GM18498 (cell line): Measurements from ENCODE around the gene CUX1.

Source experiments
- ATAC-seq: cut with Tn5 transposase; IDR thresholded peaks from one replicate; pipeline ENCODE4 v1.9.1; 2021; ENCODE audit warnings: mild to moderate bottlenecking, moderate library complexity; ENCODE audit not compliant: unreplicated experiment

CUX1 gene

GRCh38 chr7:101934618-101935017, 117.2 kb downstream of the CUX1 start:
- ATAC-seq, result no peak

DNA sequence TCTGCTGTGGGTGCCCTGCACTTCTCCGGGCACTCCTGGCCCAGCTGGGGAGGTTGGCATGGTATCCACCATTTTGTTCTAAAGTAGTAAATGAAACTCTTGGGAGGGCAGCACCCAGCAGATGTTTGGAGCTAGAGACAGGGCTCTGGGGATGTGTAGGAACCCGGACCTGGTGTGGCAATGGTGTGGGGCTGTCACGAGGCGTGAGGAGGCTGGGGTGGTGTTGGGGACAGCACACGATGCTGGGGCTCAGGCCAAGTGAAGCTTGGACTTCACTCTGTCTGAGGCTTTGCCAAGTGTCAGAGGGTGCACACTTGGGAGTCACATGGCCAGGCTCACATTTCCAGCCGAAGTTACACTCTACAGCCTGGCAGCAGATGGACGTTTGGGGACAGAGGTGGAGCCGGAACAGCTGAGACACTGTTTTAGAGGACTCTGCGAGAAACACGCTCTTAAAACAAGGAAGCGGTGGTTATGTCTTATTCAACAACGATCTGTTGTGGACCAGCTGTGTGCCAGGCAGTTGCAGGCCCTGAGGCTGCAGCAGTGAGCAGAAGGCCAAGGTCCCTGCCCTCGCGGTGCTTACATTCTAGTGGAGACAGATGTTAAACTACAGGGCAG, 118.2 kb downstream of the CUX1 start:
- ATAC-seq, result no peak

GRCh38 chr7:101936223-101936610, 118.8 kb downstream of the CUX1 start:
- no peak for ATAC-seq

DNA sequence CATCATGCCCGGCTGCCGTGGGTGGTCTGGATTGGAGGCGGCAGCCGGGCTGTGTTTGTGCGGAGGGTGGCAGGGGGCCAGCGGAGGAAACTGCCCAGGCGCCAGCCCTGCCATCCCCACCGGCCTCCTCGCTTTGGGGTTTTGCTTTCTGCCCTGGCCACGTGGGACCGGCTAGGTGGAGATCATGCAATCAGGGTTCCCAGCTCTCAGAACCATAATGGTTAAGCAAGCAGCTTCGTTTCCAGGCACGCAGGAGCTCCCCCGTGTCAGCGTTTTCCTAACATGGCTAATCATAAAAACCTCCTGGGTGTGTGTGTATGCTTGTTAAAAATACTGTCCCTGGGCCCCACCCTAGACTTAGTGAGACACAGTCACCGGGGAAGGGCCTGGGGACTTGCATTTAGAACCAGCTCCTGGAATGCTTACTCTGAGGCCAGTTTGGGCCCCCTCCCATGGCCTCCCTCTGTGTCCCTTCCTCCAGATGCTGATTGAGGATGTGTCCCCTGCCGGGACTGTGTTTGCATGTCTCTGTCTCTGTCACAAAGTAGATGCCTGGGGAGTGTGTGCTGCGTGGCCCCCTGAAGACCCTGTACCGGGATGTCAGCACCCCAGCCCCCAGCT, 119.3 kb downstream of the CUX1 start:
- ATAC-seq, result no peak

DNA sequence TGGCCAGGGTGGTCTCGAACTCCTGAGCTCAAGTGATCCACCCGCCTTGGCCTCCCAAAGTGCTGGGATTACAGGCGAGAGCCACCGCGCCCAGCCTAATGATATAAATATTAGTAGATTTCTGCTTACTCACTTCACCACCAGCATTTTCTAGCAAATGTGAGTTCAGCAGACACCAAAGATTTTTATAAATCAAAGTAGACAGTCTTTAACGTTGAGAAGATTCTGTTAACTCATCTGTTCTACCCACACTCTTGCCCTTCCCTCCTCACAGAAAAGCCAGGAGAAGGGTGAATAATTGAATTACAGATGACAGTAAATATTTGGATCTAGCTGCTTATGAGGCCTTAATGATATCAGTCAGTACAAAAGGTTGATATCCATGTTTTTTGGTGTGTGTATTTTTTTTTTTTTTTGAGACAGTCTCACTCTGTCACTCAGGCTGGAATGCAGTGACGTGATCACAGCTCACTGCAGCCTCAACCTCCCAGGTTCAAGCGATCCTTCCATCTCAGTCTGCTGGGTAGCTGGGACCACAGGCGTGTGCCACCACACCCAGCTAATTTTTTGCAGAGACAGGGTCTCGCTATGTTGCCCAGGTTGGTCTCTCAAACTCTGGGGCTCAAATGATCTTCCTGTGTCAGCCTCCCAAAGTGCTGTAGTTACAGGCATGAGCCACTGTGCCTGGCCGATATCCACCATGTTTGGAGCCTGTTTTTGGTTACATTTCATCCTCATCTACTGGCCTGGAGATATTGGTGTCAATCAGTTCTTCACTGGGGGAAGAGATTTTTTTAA, 120.5 kb downstream of the CUX1 start:
- no peak for ATAC-seq

GRCh38 chr7:101939136-101939695, 121.8 kb downstream of the CUX1 start:
- ATAC-seq, result no peak

- ATAC-seq, result no peak
These were observed 122.7 kb downstream of the CUX1 start for GRCh38 chr7:101940151-101940550.

- ATAC-seq, result no peak
These were observed 123.4 kb downstream of the CUX1 start for GRCh38 chr7:101940830-101941229.

GRCh38 chr7:101941481-101942383, 124.3 kb downstream of the CUX1 start:
- no peak for ATAC-seq

- ATAC-seq, result no peak
These were observed 125.3 kb downstream of the CUX1 start for GRCh38 chr7:101942603-101943210.

DNA sequence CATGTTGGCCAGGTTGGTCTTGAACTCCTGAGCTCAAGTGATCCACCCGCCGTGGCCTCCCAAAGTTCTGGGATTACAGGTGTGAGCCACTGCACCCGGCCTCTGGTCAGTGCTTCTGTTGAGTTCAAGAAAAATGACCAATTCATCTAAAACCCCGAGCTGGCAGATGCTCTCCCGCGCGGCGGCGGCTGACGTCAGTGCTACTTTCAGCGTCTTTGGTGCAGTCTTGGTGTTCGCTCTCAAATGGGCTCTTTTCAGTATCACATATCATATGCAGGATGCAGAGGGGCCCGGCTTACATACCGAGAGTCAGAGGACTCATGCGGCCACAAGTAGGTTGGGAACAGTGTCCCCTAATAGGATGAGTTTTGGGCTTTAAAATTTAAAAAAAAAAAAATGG, 125.9 kb downstream of the CUX1 start:
- no peak for ATAC-seq

GRCh38 chr7:101943889-101944600, 126.6 kb downstream of the CUX1 start:
- no peak for ATAC-seq

DNA sequence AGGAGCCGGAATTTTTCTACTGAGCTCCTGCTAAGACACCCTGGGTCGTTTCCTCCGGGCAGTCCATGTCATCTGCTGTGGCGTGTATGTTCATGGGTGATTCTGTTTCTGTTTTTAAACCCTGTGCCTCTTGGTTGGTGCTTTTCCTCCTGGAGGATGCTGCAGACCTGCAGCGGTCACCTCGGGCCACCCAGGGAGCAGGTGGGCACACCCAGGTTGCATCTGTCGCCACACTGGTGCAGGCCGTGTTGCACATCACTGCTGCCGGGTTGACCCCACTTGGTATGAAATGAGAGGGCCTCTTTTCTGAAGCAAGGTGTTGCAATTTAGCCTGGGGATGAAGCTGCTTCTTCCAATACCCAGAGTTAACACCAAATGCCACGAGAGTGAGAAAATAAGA, 127.2 kb downstream of the CUX1 start:
- no peak for ATAC-seq

DNA sequence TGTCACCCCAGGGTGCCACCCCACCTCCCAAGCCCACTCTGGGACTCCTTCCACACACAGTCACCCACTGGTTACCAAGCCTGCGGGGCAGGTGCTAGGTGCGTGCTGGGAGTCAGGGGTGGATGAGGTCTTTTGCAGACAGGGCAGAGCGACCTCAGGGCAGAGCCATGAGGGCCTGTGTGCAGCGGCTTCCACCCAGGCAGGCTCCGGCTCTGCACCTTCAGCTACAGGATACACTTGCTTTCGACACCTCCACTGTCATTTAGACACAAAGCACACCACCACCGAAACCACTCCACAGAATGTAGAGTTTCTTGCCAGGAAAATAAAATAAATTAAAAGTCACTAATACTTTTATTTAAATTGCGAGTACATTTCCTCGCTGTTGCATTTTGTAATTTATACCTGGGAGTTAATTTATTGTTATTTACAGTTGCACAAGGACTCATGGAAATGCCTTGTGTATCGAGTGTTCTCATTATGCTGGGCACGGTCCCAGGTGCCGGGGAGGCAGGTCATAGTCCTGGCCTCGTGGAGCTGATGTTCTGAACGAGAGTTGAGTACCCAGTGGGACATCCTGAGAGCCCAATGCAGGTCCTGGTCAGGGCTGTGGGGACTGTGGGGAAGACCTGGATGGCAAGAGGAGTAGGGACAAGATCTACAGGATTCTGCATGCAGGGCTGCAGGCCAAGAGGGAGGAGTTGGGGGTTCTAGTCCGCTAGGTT, 127.8 kb downstream of the CUX1 start:
- no peak for ATAC-seq

GRCh38 chr7:101947899-101948298, 130.5 kb downstream of the CUX1 start:
- no peak for ATAC-seq

- no peak for ATAC-seq
These were observed 131.2 kb downstream of the CUX1 start for GRCh38 chr7:101948650-101949049.

- ATAC-seq, result no peak
These were observed 133.2 kb downstream of the CUX1 start for GRCh38 chr7:101950450-101951119.

DNA sequence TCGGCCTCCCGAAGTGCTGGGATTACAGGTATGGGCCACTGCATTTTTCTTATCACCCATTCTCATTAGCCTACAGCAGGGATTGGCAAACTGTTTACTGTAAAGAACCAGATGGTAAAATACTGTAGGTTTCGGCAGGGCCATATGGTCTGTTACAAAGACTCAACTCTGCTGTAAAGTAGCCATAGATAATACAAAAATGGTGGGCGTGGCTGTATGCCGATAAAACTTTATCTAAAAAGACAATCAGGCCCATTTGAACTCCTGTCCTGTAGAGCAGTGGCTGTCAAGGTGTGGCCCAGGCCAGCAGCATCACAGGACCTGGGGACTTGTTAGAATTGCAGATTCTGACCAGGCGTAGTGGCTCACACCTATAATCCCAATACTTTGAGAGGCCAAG, 134.3 kb downstream of the CUX1 start:
- no peak for ATAC-seq
